Measurements from ENCODE around the gene MS4A10.
A peak's percentile ranks its signal among the peaks of the same experiment; 100 is the strongest.

The MS4A10 gene

DNA sequence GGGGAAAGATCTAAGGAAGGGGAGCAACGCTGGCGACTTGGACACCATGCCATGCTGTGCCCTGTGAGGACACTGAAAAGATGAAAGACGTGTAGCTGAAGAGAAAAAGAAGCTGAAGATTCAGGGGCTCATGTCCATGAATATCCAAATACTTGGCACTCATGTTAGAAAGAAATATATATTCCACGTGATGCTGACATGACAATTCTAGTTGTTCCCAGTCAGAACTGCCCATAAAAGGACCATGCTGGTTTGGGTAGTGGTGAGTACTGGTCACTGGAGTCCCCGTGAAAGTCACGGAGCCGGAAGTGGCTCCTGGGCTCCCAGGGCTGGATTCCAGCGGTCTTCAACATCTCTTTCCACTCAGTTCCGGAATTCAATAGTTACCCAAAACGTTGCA is 18.6 kb upstream of the MS4A10 start:
- no peak for FAIRE-seq

DNA sequence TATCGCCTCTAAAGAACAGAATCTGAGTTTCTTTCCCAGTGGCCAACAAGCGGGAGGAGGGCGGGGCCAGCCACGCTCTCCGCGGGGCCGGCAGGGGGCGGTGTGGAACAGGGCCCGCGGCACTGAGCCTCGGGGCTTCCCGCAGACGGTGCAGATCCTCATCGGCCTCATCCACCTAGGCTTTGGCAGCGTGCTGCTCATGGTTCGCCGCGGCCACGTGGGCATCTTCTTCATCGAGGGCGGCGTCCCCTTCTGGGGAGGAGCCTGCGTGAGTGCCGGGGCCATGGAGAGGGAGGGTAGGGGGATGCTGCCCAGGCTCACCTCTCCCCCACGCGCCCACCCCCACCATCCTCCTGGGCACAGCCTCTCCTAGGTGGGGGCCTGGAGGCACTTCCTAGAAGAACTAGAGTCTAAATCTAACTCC is 17.7 kb upstream of the MS4A10 start:
- no peak for FAIRE-seq

DNA sequence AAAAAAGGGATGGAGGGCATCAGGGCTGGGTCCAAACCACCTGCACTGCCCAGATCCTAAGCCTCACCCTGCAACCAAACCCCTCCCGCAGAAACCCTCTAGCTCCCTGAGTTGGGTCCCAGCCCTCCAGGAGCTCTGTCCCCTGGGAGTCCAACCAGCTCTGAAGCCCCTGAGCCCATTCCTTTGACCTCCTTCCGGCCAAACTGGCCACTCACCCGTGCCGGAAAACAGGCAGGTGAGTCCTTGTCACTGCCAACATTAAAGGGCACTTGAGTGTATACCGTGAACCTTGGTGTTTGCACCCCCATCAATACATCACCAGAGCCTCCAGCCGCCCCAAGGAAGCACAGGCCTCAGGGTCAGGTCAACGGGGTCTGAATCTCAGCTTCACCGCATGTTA is 16.9 kb upstream of the MS4A10 start:
- no peak for FAIRE-seq

GRCh38 chr11:60769273-60769672 is 15.9 kb upstream of the MS4A10 start:
- FAIRE-seq = no peak

DNA sequence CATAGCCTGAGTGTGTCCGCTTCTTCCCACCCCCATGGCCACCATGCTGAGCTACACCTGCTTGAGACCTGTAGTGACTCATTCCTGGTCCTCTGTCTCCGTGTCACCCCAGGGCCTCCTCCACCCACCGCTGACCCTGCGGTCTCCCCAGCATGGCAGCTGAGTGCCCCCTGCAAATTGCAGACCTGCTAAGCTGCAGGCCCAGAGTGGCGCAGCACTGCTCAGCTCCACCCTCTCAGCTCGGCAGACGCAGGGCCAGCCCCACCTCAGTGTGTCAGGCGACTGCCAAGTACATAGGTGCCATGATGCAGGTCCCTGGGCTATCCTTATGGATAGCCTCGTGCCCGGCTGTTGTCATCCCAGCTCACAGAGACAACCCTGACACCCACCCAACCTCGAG is 15.3 kb upstream of the MS4A10 start:
- no peak for FAIRE-seq

GRCh38 chr11:60771146-60771545 is 14.0 kb upstream of the MS4A10 start:
- no peak for FAIRE-seq

DNA sequence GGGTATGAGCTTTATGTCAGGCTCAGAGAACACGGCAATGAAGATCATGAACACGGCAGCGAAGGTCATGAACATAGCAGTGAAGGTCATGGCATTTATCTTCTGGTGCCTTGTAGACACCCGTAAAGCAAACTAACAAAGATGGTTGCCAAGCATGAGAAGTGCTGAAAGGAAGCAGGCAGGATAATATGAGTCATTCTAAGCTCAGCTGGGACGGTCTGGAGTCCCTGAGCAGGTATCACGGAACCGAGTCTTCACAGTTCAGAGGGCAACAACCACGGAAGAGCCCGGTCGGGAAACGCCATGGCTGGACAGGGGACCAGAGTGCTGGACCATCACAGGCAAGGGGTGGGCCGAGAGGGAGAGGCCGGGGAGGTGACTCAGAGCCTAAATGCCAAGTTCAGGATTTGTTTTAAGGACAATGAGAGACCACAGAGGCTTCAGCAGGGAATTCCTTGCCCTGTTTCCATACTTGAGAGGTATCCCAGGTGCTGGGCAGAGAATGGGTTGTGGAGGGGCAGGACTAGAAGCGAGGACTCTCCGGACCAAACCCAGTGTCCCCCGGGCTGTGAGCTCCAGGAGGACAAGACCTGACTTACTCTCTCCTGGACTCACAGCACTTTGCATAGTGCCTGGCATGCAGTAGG is 13.1 kb upstream of the MS4A10 start:
- no peak for FAIRE-seq

DNA sequence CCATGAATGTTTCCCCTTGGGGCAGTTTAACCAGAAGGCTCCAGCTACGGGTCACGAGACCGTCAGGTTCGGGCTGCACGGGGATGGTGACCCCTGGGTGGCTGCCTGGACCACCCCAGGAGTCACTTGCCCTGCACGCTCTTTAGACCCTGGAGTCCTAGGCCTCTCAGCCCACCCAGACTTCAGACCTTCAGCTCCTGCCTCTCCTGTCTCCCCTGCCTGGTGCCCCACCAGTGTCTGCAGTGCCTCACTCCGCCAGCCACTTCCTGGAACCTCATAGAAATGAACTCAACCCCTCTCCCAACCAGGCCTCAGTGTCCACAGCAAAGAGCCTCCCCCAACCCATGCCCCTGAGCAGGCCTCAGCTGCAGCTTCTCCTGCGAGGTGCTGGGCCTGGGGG is 12.5 kb upstream of the MS4A10 start:
- no peak for FAIRE-seq

DNA sequence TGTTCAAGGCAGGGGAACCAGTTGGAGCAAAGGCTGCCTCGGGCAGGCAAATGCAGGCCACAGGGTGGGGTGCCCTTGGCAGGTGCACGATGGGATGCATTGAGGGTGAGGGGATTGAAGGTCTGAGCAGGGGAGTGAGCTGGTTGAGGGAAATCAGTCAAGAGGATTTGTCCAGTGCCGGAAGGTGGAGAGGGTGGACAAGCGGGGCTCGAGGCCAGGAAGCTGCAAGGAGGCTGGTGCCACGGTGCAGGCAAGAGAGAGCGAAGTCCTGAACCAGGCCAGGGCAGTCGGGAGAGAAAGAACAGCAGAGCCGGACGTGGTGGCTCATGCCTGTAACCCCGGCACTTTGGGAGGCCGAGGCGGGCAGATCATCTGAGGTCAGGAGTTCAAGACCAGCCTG is 10.4 kb upstream of the MS4A10 start:
- FAIRE-seq = no peak

- peak; percentile 91 for FAIRE-seq
Measured at GRCh38 chr11:60775420-60775961, 9.6 kb upstream of the MS4A10 start.

- no peak for FAIRE-seq
Measured at GRCh38 chr11:60776167-60776566, 9.0 kb upstream of the MS4A10 start.

- FAIRE-seq = no peak
Measured at GRCh38 chr11:60777106-60777505, 8.0 kb upstream of the MS4A10 start.

DNA sequence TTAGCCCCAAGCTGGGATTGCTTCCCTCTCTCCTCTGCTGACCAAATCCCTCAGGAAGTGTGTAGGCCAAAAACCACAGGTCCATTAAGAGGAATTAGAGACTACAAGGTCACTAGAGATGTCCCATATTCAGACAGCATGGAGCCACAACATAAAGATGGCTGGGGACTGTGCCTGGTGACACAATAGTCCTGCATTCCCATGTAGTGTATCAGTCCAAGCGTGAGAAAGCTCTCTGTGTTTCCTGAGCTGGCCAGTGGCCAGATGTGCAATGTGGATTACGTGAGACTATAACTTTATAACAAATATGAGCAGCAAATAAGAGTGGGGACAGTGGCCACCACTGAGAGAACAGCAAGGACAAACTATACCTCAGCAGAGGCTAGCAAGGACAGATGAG is 7.6 kb upstream of the MS4A10 start:
- FAIRE-seq = no peak

GRCh38 chr11:60780065-60780464 is 5.1 kb upstream of the MS4A10 start:
- FAIRE-seq = no peak

GRCh38 chr11:60780774-60781173 is 4.4 kb upstream of the MS4A10 start:
- FAIRE-seq = no peak

DNA sequence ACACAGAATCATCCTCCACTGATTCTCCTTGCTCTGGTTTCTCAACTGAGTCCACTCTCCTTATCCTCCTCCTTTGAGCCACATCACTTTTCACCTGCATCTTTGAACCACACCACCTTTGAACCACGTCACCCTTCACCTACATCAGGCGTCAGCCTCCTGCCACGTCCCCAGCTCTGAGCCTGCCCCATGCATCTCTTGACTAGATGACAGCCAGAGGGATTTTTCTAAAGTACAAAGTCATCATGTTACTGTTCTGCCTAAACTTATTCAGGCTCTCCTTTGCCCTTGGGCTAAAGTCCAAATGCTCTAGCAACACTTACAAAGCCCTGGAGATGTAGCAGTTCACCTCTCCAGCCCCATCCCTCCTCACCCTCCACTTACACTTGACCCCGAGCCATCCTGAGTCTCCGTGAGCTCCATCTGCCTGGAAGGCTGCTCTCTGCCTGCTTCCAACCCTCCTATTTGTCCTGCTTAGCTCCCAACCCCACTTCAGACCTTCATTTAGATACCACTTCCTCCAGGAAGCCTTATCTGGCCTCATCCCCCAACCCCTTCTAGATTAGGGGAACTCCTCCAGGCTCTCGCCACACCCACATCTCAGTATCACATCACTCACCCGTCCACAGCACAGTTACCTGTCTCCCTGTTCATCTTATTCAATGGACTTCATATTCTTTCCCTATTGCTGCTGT is 3.7 kb upstream of the MS4A10 start:
- FAIRE-seq = no peak

DNA sequence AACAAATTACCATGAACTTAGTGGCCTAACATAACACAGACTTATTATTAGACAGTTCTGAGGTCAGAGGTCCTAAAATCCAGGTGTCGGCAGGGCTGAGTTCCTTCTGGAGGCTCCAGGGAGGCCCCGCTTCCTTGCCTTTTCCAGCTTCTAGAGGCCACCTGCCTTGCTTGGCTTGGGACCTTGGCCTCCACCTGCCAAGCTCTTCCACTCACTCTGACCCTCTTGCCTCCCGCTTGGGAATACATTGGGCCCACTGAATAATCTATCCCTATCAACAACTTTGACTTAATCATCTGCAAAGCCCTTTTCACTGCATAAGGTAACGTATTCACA is 3.2 kb upstream of the MS4A10 start:
- no peak for FAIRE-seq

DNA sequence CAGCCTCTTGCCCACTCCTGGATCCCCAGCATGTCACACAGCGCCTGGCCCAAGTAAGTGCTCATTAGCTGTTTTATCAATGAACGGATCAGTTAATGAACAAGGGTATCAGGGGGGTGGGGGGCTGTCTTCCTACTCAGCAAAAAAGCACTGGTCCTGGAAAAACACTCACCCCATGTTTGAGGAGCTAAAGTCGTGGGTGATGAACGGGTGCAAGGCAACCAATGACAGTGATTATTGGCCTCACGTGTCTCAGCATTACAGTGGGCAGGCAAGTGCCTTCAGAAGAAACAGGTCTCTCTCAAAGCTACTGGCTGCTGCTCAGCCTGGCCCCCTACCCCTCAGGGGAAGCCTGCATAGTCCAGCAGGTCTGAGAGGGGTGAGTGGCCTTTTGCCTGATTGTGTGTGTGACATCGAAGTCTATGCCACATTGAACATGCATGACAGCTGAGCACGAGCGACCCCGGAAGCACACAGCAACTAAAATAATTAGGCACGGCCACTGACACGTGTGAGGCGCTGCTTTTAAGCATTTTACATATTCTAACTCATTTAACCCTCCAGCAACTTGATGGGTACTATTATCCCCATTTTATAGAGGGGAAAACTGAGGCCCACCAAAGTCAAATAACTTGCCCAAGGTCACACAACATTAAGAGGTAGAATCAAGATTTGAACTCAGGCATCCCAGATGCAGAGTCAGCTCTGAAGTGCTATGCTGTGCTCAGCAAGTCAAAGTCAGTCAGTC is 2.6 kb upstream of the MS4A10 start:
- FAIRE-seq = no peak

DNA sequence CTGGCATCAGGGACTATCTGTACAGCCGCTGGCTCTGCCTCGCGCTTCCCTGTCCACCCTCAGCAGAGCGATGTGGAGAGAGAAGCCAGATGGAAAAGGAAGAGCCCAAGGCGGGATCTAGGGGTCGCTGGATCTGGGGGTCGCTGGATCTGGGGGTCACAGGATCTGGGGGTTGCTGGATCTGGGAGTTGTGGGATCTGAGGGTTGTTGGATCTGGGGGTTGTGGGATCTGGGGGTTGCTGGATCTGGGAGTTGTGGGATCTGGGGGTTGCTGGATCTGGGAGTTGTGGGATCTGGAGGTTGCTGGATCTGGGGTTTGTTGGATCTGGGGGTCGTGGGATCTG is 2.0 kb upstream of the MS4A10 start:
- FAIRE-seq = no peak

- no peak for FAIRE-seq
Measured at GRCh38 chr11:60783911-60784310, 1.2 kb upstream of the MS4A10 start.

DNA sequence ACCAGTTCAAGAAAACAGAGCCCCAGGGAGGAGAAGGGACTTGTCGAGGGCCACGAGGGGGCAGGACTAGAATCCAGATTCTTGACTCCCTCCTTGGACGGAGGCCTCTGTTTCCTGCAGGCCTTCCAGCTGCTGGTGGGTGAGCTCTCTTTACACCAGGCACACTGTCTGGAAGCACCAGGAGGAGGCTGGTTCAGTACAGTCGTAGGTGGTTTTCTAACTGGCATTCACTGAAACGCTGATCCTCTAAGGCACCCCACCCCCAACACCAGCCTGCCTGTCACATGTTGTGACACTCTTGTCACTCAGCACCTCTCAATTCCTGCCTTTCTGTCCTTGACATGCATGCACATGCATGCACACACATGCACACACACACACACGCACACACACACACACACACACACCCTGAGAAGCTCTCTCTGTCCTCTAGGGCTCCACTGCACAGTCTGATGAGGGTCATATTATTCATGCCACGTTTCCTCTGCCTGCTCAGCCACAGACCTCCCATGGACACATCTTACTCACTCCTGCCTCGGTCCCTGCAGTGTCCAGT is 751 bp downstream of the MS4A10 start:
- FAIRE-seq = no peak

- no peak for FAIRE-seq
Measured at GRCh38 chr11:60786811-60787567, 1.9 kb downstream of the MS4A10 start.
